GM19438 (cell line): ENCODE measurements around the gene TSHZ3.

Source experiments
- ATAC-seq: cut with Tn5 transposase; IDR thresholded peaks from one replicate; pipeline ENCODE4 v1.9.1; 2021; ENCODE audit warnings: low read depth; ENCODE audit not compliant: unreplicated experiment

Gene TSHZ3

DNA sequence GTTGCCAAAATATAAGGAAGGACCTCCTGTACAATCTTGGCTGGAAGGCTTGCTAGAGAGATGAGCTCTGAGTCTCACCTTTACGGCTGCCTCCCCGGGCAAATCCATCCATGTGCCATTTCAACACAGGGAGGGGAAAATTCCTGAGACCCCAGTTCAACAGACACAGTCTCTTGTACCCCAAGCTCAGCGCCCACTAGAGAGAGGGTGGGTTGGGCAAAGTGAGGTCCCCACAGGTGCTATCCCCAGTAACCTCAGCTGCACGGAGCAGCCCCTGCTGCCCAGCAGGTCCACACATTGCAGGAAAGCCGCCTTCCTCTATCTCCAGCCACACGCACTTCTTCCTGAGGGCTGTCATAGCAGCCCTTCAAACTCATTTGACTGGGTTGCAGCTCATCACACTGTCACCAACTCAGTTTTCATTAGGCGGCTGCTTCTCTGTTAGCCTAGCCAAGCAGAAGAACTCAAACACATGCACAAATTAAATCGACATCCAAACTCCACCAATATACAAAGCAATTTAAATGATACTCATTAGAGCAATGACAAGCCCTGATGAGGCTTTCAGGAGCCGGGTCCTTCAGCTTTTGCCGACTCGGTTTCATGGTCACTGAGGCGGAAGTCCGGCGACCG, 80.4 kb downstream of the TSHZ3 start:
- no peak for ATAC-seq

GRCh38 chr19:31266731-31267130, 82.5 kb downstream of the TSHZ3 start:
- ATAC-seq, result no peak

DNA sequence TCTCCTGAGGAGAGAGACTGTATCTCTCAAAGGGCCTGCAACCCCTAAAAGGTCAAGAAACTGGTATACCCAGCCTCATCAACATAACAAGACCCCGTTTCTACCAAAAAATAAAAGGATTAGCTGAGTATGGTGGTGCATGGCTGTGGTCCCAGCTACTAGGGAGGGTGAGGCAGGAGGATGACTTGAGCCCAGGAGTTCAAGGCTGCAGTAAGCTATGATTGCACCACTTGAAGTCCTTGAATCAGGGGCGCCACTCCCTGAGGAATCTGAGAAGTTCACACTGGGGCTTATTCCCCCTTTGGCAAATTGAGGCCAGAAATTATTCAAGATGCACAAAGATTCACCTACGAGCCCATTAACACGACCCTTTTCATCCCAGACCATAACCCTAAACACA, 83.0 kb downstream of the TSHZ3 start:
- no peak for ATAC-seq

DNA sequence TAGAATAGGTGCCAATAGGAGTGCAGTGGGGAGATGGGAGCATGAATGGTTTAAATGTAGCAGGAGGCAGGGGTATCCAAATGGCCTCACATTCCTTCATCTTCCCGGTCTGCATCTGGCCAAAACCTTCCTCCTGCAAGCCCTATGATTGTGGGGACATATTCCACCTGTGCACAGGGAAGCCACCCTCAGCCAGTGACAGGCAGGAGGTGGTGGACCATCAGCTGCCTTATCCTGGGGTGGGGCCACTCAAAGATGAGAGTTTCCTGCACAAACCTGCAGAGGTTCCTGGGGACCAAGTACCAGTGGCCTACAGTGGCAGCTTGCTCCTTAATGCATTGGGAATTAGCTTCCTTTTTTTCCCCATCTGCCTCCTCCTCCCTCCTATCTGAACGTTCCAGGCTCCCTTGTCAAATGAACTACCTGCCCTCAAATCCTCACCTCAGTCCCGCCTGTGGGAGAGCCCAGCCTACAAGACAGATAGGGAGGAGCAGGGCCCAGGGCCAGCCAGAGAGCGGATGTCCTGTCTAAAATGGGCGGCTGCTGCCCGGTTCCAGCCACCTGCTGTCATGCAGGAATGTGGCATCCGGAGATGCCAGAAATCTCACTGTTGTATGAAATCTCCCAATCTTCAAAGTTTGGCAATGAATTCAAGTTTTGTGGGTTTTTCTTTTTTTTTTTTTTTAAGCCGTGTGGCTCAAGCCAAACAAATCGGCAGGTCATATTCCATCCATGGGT, 85.0 kb downstream of the TSHZ3 start:
- no peak for ATAC-seq

DNA sequence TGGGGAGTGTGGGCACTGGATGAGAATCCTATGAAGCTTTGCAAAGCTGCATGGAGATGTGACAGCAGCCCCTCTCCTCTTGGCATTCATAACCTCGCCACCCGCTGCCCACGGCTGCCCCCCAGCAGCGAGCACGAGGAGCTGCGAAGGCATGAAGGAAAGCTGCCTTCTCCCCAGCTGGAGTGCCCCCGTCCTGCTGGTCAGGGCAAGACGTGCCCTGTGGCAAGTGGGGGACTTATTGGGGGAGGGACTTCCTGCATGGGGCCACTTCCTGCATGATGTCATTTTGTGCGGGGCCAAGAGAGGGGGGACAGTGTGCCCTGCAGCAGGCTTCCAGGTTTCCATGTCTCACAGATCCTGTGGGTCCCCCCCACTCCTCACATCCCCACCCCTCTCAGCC, 85.9 kb downstream of the TSHZ3 start:
- ATAC-seq, result no peak

DNA sequence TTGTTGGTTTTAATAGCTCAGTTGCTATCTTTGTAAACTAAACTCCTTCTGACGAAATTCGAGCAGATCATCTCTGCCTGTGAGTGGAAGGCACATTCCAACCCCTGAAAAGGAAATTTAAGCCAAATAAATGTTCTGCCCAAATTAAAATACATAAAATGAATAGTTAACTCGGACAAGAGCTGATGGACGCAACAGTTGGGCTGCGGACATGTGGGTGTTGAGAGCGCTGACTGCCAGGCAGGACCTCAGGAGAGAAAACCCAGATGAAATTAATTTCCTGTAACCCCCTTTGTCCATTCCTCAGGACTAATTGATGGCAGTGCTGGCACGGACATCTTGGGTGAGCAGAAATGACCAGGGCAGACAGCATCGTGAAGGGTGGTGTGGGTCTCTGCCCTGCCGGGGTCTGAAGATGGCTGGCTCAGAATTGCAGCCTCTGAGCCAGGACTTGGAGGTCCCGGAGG, 86.5 kb downstream of the TSHZ3 start:
- no peak for ATAC-seq

- no peak for ATAC-seq
These were observed 87.5 kb downstream of the TSHZ3 start for GRCh38 chr19:31261603-31262212.

DNA sequence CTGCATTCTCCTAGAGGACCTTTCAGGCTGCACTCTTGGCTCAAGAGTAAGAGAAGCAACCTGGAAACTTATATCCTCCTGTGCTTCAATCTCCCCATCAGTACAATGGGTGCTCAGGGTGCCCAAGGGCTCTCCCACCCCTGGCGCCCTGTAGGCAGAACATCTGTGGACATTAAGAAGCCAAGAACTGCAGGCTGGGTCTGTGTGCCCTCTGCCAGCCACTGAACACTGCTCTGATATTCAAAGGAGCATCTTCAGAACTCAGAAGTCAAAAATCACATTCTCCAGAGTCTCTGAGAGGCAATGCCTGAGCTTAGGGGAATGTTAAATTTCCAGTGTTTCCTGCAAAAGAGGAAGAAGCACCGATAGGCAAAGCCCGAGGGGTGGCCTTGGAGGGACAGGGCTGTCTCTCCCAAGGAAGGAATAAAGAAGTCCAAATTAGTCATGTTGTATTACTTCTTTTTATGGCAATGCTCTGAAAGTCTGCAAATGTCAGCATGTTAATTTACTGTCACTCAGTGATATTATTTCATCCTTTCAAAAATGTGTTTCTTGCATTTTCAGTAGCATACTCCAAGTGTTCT, 88.1 kb downstream of the TSHZ3 start:
- no peak for ATAC-seq

DNA sequence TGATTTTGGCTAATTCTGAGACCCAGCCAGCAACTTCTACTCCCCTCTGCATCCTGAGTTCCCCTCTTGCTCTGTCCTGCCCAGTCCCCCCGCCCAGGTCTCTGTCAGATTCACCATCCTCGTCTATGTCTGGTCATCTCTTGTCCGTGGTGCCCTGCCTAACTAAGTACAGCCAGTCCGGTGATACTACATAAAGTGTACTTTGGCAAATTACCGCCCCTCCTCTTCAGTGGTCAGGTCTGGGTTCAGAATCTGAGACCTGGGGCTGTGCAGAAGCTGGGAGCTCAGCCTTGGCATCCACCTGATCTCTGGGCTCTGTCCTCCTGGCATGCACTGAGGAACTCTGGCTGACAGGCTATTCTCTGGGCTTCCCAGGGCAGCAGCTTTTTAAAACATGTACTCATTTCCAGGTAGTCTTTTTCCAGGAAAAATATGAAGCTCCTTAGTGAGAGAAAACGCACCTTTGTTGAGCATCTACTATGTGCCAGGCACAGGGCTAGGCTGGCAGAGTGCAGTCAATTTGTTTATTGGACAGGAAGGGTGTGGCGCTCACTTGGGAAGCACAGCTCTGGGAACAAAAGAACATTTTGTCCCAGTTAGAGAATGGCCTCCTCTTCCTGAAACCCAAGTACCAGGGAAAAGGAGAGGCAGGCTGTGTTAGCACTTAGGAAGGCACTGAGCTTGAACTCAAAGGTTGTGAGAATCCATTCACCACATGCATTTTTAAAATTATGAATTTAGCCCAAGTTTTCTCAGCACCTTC, 88.9 kb downstream of the TSHZ3 start:
- ATAC-seq, result no peak

DNA sequence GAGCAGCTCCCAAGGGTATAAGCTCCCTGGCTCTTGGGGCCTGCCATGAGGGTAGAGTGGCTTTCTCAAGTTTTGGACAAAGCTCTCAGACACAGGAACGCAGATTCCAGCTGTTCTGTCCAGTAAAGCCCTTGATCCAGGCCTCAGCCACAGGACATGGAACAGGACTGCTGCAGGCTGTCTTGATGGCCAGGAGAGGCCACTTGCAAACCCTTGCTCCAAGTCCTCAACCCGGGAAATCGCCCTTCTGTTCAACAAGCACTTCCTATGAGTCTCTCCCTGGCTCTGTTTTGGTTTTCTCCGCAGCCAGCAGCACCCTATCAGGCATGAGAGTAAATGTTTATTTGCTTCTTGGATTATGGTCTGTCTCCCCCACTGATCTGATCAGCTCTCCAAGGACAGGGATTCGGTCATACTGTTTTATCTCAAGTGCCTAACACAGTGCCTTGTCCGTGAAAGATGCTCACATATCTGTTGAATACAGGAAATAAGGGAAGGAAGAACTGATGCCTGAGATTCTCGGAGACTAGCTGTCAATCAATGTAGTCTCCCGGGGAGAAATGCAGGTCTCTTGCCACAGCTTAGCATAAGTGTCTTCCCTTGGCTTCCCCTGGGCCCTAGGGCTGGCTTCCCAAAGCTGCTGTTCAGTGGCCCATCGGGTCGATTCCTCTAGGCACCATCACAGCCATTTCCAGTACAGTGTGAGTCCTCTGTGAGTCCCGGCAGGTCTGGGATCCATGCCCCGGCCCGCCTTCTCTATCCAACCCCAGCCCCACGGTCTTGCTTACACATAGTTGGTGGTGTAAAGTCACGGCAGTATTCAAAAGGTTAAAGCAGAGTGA, 90.8 kb downstream of the TSHZ3 start:
- ATAC-seq, result no peak

GRCh38 chr19:31257426-31258130, 91.7 kb downstream of the TSHZ3 start:
- no peak for ATAC-seq

DNA sequence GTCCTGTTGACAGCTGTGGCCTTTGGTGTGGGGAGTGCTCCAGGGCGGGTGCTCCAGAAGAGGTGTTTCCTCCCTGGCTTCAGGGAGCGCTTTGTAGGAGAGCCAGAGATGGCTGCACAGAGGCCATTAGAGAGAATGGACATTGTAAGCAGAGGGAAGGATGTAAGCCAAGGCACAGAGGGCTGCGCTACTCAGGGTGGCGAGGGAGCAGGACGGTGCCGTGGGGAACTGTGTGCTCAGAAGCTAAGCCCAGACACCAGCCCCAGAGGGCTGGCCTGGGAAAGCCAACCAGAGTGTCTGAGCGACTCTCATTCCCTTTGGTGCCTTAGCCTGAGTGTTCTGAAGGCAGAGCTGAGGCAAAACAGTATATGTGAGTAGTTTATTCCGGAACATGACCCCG, 92.2 kb downstream of the TSHZ3 start:
- no peak for ATAC-seq

GRCh38 chr19:31256593-31256960, 92.7 kb downstream of the TSHZ3 start:
- ATAC-seq, result no peak

DNA sequence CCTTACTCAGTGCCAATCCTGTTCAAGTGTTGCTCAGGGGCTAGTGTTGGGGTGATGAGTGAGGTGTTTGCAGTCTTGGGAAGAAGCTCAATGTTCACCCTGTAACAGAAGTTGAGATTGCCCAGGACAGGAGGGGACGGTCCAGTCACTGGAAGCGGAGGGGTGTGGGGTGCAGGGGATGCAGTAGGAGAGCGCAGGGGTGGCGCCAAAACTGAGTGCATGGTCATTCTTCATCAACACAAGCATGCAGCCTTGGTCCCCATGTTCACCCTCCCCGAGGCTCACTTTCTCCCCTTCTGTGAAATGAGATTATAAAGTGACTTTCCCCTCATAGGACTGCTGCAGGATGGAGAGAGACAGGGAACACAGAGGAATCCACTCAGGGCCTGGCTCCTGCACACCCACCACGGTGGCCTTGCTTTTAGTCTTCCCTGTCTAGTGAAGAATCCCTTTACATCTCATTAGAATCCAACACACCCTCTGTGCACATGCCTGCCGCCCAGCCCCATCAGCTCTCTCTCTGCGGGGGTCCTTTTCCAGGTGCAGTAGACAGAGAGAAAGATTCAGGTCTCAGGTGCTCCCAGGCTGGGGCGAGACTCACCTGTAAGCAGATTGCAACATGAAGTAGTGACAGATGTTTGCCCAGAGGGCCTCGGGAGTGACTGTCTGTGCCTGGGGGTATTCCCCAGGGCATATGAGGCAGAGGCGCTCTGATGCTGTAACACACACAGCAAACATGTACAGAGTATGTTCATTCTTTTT, 93.2 kb downstream of the TSHZ3 start:
- ATAC-seq, result no peak

DNA sequence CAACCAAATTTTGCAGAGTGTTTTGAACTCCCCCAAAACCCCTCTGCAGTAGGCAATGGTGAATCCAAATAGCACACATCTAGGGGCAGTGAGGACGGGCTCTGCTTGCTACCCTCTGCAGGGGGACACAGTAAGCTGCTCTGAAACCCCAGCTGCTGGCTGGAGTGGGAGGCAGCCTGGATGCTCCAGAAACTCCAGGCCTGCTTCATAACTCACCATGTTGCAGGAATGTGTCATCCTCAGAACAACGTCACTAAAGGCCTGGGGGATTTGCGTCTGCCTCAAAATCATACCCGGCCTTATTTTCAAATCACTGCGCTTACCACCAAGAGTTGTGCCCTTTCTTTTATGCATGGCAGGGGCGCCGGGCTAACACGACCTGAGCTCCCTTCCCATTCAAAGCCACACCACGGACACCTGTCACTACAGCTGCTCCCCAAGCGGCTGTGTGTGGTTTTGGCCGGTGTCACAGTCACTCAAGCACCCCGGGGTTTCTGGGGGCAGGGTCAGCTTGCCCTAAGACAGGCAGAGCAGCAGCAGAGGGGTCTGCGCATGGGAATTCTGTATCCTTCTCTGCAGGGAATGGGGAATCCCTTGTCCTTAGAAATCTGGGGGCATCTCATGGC, 93.9 kb downstream of the TSHZ3 start:
- ATAC-seq, result no peak

- ATAC-seq, result no peak
These were observed 94.6 kb downstream of the TSHZ3 start for GRCh38 chr19:31254611-31255010.

DNA sequence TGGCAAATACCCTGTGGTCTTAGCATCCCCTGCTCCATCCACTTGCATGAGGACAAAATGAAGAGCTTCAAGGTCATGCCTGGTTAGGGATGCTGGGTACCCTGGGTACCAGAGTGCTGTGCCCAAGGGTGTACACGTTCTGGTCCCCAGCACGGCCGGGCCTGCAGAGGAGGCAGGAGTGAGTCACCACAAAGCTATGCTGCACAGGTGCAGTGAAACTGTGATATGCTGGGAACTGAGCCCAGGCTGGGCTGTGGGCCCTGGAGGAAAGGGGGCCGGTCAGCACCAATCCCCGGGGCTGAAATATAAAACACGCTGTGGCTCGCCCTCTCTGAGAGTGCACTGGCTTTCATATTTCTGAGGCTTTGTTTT, 95.1 kb downstream of the TSHZ3 start:
- ATAC-seq, result no peak

- ATAC-seq, result no peak
These were observed 95.6 kb downstream of the TSHZ3 start for GRCh38 chr19:31253526-31254179.
